Sigmoid colon (tissue), 7 donors: Measurements from ENCODE around the gene FBF1. TPM values are rescaled to one million over a fixed set of nuclear protein-coding genes. Genes with fewer than 3 reads are reported as not detected.
"Not testable (repeated sequence)": the region's sequence is repeated elsewhere in the genome, so short reads cannot be mapped to it uniquely, and the experiment has no call there.

Experiments used
- DNase-seq: peaks from one replicate; pipeline ENCODE4 v3.0.0-alpha.2; 2019
- H3K27ac ChIP-seq, 4 donors: fragments of 200-600 bp; sonication (generic); one replicate each; pipeline ENCODE4 v1.5.1; 2016 to 2019; ENCODE audit warnings: mild to moderate bottlenecking in 1 of 4
- H3K27me3 ChIP-seq, 3 donors: fragments of 200-600 bp; sonication (generic); one replicate each; pipeline ENCODE4 v1.5.1; 2019; ENCODE audit warnings: mild to moderate bottlenecking in 1 of 3
- H3K36me3 ChIP-seq, 4 donors: fragments of 200-600 bp; sonication (generic); one replicate each; pipeline ENCODE4 v1.5.1; 2016 to 2019
- H3K4me1 ChIP-seq, 4 donors: fragments of 200-600 bp; sonication (generic); one replicate each; pipeline ENCODE4 v1.5.1; 2017 to 2019
- H3K4me3 ChIP-seq, 4 donors: fragments of 200-600 bp; sonication (generic); one replicate each; pipeline ENCODE4 v1.5.1; 2017 to 2019; ENCODE audit warnings: mild to moderate bottlenecking in 2 of 4, moderate library complexity in 1 of 4
- H3K9me3 ChIP-seq, 4 donors: fragments of 200-600 bp in 3 of 4; sonication (generic) in 3 of 4; one replicate each; pipeline versions ENCODE4 v1.5.1 to v1.6.1; 2013 to 2019
- EP300 ChIP-seq, 4 donors: sonication (generic); formaldehyde crosslinking; IDR thresholded peaks; one replicate each; pipeline ENCODE4 v1.6.1; 2017; ENCODE audit warnings: antibody characterized with exemption in 4 of 4
- POLR2A ChIP-seq, 2 donors: fragments of 450-650 bp; IDR thresholded peaks; one replicate each; pipeline ENCODE4 v1.6.1; 2016; ENCODE audit warnings: antibody characterized with exemption in 2 of 2, mild to moderate bottlenecking in 2 of 2, moderate library complexity in 2 of 2
- POLR2AphosphoS5 ChIP-seq, 4 donors: sonication (generic); formaldehyde crosslinking; IDR thresholded peaks; one replicate each; pipeline ENCODE4 v1.6.1; 2017; ENCODE audit warnings: antibody characterized with exemption in 4 of 4
- WGBS, 2 donors: extraction: QIAGEN DNeasy Blood & Tissue Kit; methylation state at CpG; one replicate each; pipeline ENCODE4 v1.1.7; 2013; 5-methylcytosine and 5-hydroxymethylcytosine counted together
- intact Hi-C: fragments of 100-400 bp; cut with DNase I; formaldehyde crosslinking; loops from one replicate; pipeline ENCODE4 v1.15.1; 2023
- polyA plus RNA-seq, 3 donors: library from polyadenylated mRNA; stranded (reverse); fragments of 200-250 nt; gene quantifications; one replicate each; pipeline ENCODE4 v1.2.3, GENCODE V29; 2013
- total RNA-seq, 4 donors: library from RNA; depleted of rRNA; stranded (reverse); fragments of >200 nt; gene quantifications; one replicate each; pipeline ENCODE4 v1.1.0, GENCODE V29; 2016
- TF ChIP-seq, protein P1 (sequence below), 4 experiments: fragments of 450-650 bp in 3 of 4; fragments of 200-600 bp in 1 of 4; IDR thresholded peaks; one replicate each; pipeline ENCODE4 v1.5.1; 2016 to 2019; ENCODE audit warnings: antibody characterized with exemption in 4 of 4, mild to moderate bottlenecking in 3 of 4, moderate library complexity in 2 of 4
- donor health status: healthy with polysubstance abuse.
- donor health status: Bipolar disorder and iron deficiency.
- donor health status: healthy.

FBF1 gene
- total and polyA plus RNA-seq, 7 donors = 1.2 to 16.6 (median 5.4) TPM

DNA sequence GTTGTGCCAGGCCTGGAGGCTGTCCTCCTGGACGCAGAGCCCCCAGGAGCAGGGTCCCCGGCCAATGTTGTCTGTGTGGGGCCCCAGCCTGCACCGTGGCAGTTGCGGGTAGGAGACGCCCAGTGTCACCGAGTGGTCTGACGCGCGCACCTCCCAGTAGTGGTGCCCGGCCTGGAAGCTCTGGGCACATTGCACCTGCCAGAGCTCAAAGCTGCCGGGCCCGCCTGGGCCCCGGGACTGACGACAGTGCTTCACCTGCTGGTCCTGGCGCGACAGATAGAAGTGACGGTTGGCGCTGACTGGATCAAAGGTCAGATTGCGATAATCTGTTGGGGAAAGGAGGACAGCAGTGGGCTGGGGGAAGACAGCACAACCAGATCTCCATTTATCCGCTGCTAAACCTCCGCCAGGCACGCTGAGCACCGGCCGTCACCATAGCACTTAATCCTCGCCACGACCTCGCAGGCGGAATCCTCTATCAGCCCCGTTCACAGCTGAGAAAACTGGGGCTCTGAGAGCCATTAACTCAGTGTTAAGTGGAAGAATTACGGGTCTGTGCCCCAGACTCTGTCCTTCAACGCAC lies 49.7 kb downstream of the FBF1 start:
- no peaks in the 10 kb centered on the region for H3K27me3 ChIP-seq
- no peaks in the 10 kb centered on the region for H3K9me3 ChIP-seq
- TF ChIP-seq POLR2AphosphoS5 (IDR thresholded peaks at IDR 0.05) (no peak), POLR2A (IDR thresholded peaks at IDR 0.05) (no peak), EP300 (IDR thresholded peaks at IDR 0.05) (no peak)
- TF ChIP-seq, protein P1, sequence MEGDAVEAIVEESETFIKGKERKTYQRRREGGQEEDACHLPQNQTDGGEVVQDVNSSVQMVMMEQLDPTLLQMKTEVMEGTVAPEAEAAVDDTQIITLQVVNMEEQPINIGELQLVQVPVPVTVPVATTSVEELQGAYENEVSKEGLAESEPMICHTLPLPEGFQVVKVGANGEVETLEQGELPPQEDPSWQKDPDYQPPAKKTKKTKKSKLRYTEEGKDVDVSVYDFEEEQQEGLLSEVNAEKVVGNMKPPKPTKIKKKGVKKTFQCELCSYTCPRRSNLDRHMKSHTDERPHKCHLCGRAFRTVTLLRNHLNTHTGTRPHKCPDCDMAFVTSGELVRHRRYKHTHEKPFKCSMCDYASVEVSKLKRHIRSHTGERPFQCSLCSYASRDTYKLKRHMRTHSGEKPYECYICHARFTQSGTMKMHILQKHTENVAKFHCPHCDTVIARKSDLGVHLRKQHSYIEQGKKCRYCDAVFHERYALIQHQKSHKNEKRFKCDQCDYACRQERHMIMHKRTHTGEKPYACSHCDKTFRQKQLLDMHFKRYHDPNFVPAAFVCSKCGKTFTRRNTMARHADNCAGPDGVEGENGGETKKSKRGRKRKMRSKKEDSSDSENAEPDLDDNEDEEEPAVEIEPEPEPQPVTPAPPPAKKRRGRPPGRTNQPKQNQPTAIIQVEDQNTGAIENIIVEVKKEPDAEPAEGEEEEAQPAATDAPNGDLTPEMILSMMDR (IDR thresholded peaks at IDR 0.05) = no peak
- DNase-seq = peak; percentile 59
- H3K4me3 ChIP-seq = no peak overlapping the region
- intact Hi-C loops = no loop called here
- peaks cover 6 to 55% (median 21%) of the 10 kb centered on the region in 4 donors for H3K36me3 ChIP-seq
- WGBS, 2 donors = 90 to 91% methylated on average over 31 of the region's 31 CpGs
- no peak overlapping the region for H3K27ac ChIP-seq
- peaks cover 0 to 30% (median 25%) of the 10 kb centered on the region in 4 donors for H3K4me1 ChIP-seq

DNA sequence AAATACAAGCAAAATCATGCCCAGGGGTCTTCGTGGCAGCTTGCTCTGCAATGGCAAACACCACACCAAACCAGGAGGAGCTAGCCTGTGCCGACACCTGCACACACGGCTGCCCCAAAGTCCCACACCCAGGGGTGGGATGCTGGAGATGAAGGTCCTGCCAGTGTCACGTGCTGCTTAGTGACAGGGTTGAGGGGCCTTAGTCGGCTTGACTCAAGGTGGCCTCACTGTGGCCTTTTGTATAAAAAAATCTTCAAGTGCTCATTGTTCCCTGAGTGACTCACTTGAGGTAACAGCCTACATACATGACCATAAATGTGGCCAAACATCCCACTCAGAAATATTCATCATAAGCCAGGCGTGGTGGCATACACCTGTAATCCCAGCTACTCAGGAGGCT lies 51.4 kb downstream of the FBF1 start:
- peaks cover 0 to 13% (median 10%) of the 10 kb centered on the region in 4 donors for H3K4me1 ChIP-seq
- TF ChIP-seq EP300 (IDR thresholded peaks at IDR 0.05) = no peak
- TF ChIP-seq, protein P1 (IDR thresholded peaks at IDR 0.05) = no peak
- no peak for TF ChIP-seq POLR2A (IDR thresholded peaks at IDR 0.05)
- TF ChIP-seq POLR2AphosphoS5 (IDR thresholded peaks at IDR 0.05) = no peak
- H3K27me3 ChIP-seq = no peaks in the 10 kb centered on the region
- peaks cover 6 to 55% (median 21%) of the 10 kb centered on the region in 4 donors for H3K36me3 ChIP-seq
- 77 to 82% methylated on average over 6 of the region's 6 CpGs for WGBS, 2 donors
- intact Hi-C loops = no loop called here
- H3K27ac ChIP-seq = no peak overlapping the region
- no peak overlapping the region for H3K4me3 ChIP-seq
- no peak for DNase-seq
- H3K9me3 ChIP-seq = no peaks in the 10 kb centered on the region

GRCh38 chr17:75888484-75888883 lies 52.4 kb downstream of the FBF1 start:
- Histone ChIP-seq H3K36me3 (peaks cover 6 to 55% (median 21%) of the 10 kb centered on the region in 4 donors), H3K4me1 (peaks cover 0 to 3% (median under 1%) of the 10 kb centered on the region in 4 donors), H3K9me3 (no peaks in the 10 kb centered on the region), H3K4me3 (no peak overlapping the region), H3K27me3 (no peaks in the 10 kb centered on the region), H3K27ac (no peak overlapping the region)
- WGBS, 2 donors = 84 to 88% methylated on average over 6 of the region's 6 CpGs
- intact Hi-C loops = no loop called here
- DNase-seq = peak; percentile 49
- TF ChIP-seq POLR2AphosphoS5 (IDR thresholded peaks at IDR 0.05) = no peak
- no peak for TF ChIP-seq EP300 (IDR thresholded peaks at IDR 0.05)
- no peak for TF ChIP-seq POLR2A (IDR thresholded peaks at IDR 0.05)
- TF ChIP-seq, protein P1 (IDR thresholded peaks at IDR 0.05) = no peak

DNA sequence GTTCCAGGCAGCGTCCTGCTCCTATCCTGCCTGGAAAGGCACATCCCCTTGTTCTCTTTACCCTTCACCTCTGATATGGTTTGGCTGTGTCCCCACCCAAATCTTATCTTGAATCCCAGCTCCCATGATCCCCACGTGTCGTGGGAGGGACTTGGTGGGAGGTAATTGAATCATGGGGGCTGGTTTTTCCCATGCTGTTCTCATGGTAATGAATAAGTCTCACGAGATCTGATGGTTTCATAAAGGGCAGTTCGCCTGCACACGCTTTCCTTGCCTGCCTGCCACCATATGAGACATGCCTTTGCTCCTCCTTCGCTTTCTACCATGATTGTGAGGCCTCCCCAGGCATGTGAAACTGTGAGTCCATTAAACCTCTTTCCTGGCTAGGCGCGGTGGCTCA lies 55.0 kb downstream of the FBF1 start:
- WGBS, 2 donors = 82 to 90% methylated on average over 9 of the region's 9 CpGs
- H3K27ac ChIP-seq, H3K4me3 ChIP-seq, DNase-seq, H3K9me3 ChIP-seq, intact Hi-C loops, H3K4me1 ChIP-seq, H3K27me3 ChIP-seq: not testable (repeated sequence)
- H3K36me3 ChIP-seq = peaks cover 3 to 35% (median 10%) of the 10 kb centered on the region in 4 donors

DNA sequence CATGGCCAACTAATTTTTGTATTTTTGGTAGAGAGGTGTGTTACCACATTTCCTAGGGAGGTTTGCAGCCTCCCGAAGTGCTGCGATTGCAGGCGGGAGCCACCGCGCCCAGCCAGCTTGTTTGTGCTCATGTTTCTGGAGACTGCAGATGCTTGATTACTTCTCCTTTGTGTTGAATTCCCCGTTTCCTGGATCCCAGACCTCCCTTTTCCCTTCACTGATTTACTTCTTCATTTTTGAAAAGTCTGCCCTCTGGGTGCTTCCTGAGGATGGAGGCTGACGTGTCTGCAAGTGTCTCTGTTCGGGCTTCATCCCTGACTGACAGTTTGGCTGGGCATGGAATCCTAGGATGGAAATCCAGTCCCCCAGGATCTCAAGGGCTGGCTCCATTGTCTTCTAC lies 55.4 kb downstream of the FBF1 start:
- Histone ChIP-seq H3K4me1 (no peaks in the 10 kb centered on the region), H3K27me3 (no peaks in the 10 kb centered on the region), H3K4me3 (no peak overlapping the region), H3K27ac (no peak overlapping the region), H3K9me3 (no peaks in the 10 kb centered on the region), H3K36me3 (peaks cover 0 to 31% (median 5%) of the 10 kb centered on the region in 4 donors)
- WGBS, 2 donors = 67 to 70% methylated on average over 8 of the region's 8 CpGs
- DNase-seq = no peak
- intact Hi-C loops = no loop called here
- TF ChIP-seq POLR2AphosphoS5 (IDR thresholded peaks at IDR 0.05) = no peak
